CD4-positive, alpha-beta T cell treated with Interleukin-6 at 100 ng/mL for 8 hours (primary cell): ENCODE data around the gene UBL4A.
"Not testable (repeated sequence)": the region's sequence is repeated elsewhere in the genome, so short reads cannot be mapped to it uniquely, and the experiment has no call there.

Experiments
- DNase-seq: peaks from one replicate; pipeline ENCODE4 v3.0.0-alpha.2; 2020; ENCODE audit warnings: mixed read lengths, low spot score

Gene UBL4A

DNA sequence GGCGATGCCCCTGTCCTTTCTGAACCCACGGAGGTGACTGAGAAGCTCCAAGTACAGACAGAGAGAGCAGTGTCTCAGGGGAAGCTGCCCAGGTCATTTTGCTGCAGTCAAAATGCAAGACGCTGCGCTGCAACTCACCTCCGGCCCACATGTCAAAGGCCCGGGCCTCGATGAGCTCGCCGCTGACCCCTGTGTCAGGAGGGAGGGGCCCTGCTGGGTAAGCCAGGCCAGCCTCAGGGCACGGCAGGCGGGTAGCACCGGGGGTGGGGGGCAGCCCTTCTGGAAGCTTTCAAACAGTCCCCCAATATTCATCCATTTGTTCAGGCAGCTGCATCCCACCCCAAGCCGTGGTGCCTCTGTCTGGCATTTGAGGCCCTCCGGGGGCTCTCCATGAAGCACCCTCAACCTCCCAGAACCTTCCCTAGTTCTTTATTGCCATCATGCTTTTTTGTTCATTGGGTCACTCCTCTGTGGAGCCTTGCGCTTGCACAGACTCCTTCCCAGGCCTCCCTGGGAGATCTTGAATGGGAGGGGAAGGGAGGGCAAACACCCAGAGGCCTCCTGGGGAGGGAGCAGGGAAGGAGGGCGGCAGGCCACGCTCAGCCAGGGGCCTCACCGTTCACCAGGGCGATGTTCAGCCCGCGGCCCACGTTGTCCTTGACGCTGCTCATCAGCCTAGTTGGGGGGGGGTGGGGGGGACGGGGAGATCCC is 21.4 kb upstream of the UBL4A start:
- DNase-seq, result no peak

DNA sequence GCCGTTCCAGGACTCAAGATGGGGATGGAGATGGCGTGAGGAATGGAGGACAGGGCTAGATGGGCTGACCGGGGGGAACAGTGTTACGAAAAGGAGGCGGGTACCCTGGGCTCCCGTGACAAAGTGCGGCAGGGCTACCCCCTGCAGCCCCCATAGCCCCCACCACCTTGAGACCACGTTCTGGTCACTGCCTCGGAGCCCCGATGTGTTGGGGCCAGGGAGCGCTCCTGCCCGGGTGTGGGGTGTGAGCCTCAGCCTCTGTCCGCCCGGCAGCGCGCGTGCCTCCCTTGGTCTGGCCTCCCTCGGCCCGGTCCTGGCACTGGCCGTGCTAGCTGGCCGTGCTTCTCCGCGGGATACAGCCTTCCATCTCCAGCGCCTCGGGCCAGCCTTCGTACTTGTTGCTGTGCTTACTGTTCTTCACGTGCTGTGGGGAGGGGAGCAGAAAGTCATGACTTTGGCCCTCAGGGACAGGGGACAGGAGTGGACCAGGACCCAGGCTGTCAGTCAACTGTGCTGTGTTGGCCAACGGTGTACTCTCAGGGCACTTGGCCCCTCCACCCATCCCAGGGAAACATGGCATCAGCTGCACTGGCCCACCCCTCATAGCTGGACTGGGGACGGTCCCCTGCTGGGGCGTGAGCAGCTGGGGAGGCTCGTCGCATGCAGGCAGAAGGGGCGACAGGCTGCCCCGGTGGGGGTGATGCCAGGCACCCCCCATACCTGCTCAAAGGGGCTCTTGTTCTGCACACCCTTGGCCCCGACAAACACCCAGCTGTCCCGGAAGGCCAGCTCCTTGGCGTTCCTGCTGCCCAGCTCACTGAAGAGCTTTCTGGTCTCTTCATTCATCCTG is 20.3 kb upstream of the UBL4A start:
- DNase-seq, result no peak

- DNase-seq, result no peak
Observed at GRCh38 chrX:154505734-154506133, 19.3 kb upstream of the UBL4A start.

DNA sequence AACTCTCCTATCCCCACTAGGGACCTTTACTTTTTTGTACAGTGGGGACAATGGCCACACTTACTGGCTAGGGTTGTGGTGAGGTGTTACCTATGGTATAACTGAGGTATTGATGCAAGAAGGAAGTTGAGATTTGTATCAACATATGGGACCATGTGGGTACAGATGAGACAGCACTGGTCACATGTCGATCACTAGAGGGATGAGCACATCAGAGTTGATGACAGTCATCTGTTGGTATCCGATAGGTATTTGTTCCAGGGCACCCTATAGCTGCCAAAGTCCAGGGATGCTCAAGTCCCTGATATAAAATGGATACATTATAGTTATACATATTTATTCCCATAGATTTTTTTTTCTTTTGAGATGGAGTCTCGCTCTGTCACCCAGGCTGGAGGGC is 16.6 kb upstream of the UBL4A start:
- DNase-seq, result no peak

DNA sequence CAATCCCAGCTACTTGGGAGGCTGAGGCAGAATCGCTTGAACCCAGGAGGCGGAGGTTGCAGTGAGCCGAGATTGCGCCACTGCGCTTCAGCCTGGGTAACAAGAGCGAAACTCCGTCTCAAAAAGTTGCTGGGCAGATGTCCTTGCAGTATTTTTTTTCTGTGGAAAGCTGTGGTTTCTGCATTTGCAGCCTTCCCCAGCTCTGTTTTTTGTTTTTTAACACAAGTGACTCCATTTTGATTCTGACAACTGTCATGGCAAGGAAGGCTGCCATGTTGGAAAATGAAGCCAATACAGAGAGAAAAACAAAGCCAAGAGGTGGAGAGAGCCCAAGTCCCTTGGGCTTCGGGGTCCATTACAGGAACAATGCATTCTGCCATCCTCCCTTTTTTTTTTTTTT is 15.7 kb upstream of the UBL4A start:
- DNase-seq, result no peak

- DNase-seq, result not testable (repeated sequence)
Observed at GRCh38 chrX:154501423-154501822, 15.0 kb upstream of the UBL4A start.

- DNase-seq, result not testable (repeated sequence)
Observed at GRCh38 chrX:154496591-154497137, 10.2 kb upstream of the UBL4A start.

- DNase-seq, result no peak
Observed at GRCh38 chrX:154495472-154495922, 9.1 kb upstream of the UBL4A start.

GRCh38 chrX:154494715-154495114 is 8.3 kb upstream of the UBL4A start:
- DNase-seq, result no peak

DNA sequence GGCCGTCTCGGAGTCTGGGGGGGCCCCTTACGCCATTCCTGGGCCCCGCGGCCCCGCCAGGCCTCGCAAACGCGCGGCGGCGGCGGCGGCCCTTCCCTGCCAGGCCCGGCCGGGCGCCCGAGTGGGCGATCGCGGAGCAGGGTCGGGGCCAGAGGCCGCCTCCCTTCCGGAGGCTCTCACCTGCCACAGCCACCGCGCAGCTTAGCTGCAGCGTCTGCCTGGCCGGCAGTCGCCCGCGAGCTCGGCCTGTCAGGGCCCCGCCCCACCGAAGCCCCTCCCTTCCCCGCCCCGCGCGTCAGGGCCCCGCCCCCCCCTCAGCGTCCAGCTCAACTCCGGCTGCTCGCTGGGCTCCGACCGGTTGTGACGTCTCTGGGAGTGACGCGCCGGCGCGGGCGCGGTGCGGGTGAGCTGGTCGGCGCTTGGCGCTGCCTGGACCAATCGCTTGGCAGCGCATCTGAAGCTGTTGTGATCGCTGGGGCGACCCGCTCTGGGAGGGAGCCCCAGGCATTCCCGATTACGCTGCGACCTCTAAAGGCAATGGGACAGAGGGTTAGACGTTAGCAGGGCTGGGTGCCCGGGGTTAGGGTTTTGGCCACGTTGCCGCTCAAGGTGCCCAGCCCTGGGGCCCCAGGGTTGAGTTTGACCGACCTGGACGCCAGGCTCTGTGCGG is 4.1 kb upstream of the UBL4A start, which contains the start of gene SLC10A3:
SLC10A3 (minus strand) TSS at position 216 of the 670 bp plus-strand sequence. CDS start 1,689 bp downstream, outside the sequence.
- peak; percentile 92 for DNase-seq

- peak; percentile 23 for DNase-seq
Observed at GRCh38 chrX:154490021-154490413, 3.6 kb upstream of the UBL4A start.

DNA sequence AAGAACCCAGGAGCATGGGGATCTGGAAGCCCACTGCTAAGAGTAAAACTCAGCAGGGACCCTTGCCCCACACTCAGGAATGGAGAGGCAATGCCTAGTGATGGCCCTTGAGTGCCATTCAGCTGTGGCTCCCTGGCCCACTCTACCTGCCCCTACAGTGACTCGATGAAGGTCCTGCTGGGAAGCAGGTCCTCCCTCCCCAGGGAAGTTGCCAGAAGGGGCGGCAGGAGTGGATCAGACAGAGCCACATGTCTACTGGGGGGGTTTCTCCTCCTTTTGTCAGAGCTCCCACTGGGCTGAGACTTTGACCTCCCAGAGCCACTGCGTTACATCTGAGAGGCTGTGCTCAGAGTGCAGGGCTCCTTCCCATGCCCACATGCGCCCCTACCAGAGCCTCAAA is 2.8 kb upstream of the UBL4A start:
- no peak for DNase-seq

GRCh38 chrX:154488336-154489075 is 2.1 kb upstream of the UBL4A start:
- no peak for DNase-seq

- no peak for DNase-seq
Observed at GRCh38 chrX:154487518-154488290, 1.3 kb upstream of the UBL4A start.

- DNase-seq, result peak; percentile 13
Observed at GRCh38 chrX:154486052-154486395, 391 bp downstream of the UBL4A start.

- no peak for DNase-seq
Observed at GRCh38 chrX:154485150-154486051, 1.0 kb downstream of the UBL4A start.

DNA sequence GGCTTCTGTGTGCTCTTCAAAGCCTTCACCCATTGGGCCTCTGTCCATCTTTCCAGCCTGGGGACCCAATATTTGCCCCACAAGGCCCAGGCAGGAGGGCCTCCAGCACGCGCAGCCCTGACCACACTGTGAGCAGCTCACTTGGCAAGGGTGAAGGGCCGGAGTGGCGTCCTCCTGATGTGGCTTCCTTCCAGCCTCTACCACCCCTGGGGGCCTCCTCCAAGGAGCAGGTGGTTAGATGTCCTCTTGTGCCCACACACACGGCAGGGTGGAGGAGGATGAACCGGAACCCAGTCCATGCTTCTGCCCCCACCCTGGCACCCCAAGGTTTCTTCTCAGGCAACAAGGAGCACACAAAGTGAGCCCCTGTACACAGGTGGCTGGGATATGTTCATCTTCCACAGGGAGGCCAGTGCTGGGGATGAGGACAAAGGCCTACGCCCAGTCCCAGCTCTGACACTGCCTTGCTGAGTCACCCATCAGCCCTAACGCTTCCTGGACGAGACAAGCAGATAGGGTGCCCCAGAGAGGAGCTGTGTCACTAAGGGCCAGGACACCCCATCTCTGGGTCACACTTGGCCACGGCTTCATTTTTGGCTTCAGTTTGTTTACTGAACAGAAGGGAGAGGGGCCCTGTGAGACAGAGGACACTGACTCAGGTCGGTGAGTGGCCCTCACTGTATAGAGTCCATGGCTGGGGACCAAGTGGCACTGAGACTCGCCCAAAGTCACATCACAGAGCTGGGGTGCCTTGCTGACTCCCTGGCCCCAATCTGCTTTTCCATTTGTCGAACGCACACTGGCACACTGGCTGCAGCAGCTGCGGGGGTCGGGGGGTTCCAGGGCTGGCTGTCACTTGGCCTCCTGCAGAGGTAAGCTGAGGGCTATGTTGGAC is 1.9 kb downstream of the UBL4A start:
- no peak for DNase-seq

DNA sequence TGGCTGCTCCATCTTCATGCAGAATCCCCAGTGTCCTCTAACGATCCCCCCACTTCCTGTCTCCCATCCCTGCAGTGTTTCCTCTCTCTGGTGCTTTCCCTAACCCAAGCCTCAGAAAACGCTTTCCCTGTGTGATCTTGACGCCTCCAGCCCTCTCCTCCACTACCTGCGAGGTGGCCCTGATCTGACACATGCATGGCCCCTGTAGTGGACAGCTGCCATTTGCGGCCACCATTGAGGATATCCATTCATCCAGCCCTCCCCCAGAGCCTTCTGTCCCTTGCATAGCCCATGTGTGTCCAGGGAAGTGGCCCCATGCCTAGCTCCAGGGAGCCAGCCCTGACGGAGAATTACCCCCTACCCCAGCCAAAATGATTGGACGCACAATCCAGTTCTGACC is 3.1 kb downstream of the UBL4A start:
- no peak for DNase-seq

DNA sequence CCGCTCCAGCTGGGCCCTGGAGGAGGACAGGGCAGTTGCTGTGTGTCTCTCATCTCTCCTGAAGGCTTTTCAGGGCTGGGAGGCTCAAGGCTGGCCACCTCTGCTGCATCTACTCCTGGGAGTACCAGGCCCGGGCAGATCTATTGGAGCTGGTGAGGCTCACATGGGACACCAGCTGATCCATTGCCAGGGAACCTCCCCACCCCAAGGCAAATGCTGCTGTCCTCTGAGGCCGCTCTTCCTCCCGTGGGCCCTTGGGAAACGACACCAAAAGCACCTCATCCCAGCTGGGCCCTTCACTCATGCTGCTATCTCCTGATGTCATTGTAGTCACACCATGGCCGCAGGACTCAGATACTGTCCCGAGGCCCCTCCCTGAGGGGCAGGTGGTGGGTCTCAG is 3.6 kb downstream of the UBL4A start:
- no peak for DNase-seq
